Keratinocyte (primary cell): ENCODE results near the gene RAET1E. TPM values are rescaled to one million over a fixed set of nuclear protein-coding genes. Genes with fewer than 3 reads are reported as not detected.

ENCODE experiments used
- DNase-seq: peaks from one replicate; pipeline ENCODE4 v3.0.0-alpha.2; 2011; ENCODE audit warnings: low read depth, missing footprints, low spot score
- FAIRE-seq: peaks from 2 replicates; lab custom pipeline; 2011; peaks lifted over from hg19 to GRCh38; lab: Jason Lieb, UNC
- H2AFZ ChIP-seq: 2 replicates; pipeline ENCODE4 v1.6.0; 2012; ENCODE audit warnings: low read length, control low read depth, inconsistent platforms; ENCODE audit not compliant: control insufficient read depth
- H3K27ac ChIP-seq: 2 replicates; pipeline ENCODE4 v1.5.1; 2011; ENCODE audit warnings: low read length; ENCODE audit not compliant: control insufficient read depth, insufficient read depth
- H3K27me3 ChIP-seq: 3 replicates; pipeline ENCODE4 v1.6.0; 2011; ENCODE audit warnings: low read length; ENCODE audit not compliant: control insufficient read depth, insufficient read depth; ENCODE audit errors: extremely low read depth
- H3K36me3 ChIP-seq, 2 experiments: 2 replicates in 1 of 2; 3 replicates in 1 of 2; pipeline ENCODE4 v1.5.1; 2011; ENCODE audit warnings: low read length in 2 of 2, mild to moderate bottlenecking in 1 of 2; ENCODE audit not compliant: control insufficient read depth in 2 of 2, insufficient read depth in 2 of 2; ENCODE audit errors: extremely low read depth in 1 of 2
- H3K4me1 ChIP-seq: 3 replicates; pipeline ENCODE4 v1.5.1; 2011; ENCODE audit warnings: low read length; ENCODE audit not compliant: control insufficient read depth, insufficient read depth; ENCODE audit errors: extremely low read depth
- H3K4me2 ChIP-seq: 3 replicates; pipeline ENCODE4 v1.6.0; 2011; ENCODE audit warnings: low read depth, low read length; ENCODE audit not compliant: control insufficient read depth, insufficient read depth; ENCODE audit errors: extremely low read depth
- H3K4me3 ChIP-seq, 3 experiments: fragments of 200-600 bp in 1 of 3; sonication (generic) in 1 of 3; 2 replicates in 2 of 3; 3 replicates in 1 of 3; pipeline ENCODE4 v1.5.1; 2011 to 2016; ENCODE audit warnings: low read length in 3 of 3, mild to moderate bottlenecking in 3 of 3, control low read depth in 2 of 3, inconsistent platforms in 1 of 3, low read depth in 1 of 3, mixed read lengths in 1 of 3, mixed run types in 1 of 3, moderate library complexity in 1 of 3; ENCODE audit not compliant: control insufficient read depth in 2 of 3, insufficient read depth in 2 of 3; ENCODE audit errors: extremely low read depth in 1 of 3
- H3K79me2 ChIP-seq: 2 replicates; pipeline ENCODE4 v1.6.0; 2012; ENCODE audit warnings: low read length; ENCODE audit not compliant: control insufficient read depth, insufficient read depth
- H3K9ac ChIP-seq: 3 replicates; pipeline ENCODE4 v1.6.0; 2011; ENCODE audit warnings: low read length; ENCODE audit not compliant: control insufficient read depth, insufficient read depth; ENCODE audit errors: extremely low read depth
- H3K9me1 ChIP-seq: 3 replicates; pipeline ENCODE4 v1.6.0; 2011; ENCODE audit warnings: low read length; ENCODE audit not compliant: control insufficient read depth, insufficient read depth; ENCODE audit errors: extremely low read depth
- H3K9me3 ChIP-seq: 2 replicates; pipeline ENCODE4 v1.5.1; 2012; ENCODE audit warnings: low read depth, low read length; ENCODE audit not compliant: control insufficient read depth
- H4K20me1 ChIP-seq: 3 replicates; pipeline ENCODE4 v1.6.0; 2011; ENCODE audit warnings: low read length; ENCODE audit not compliant: control insufficient read depth, insufficient read depth; ENCODE audit errors: extremely low read depth
- EZH2 ChIP-seq: IDR thresholded peaks from one replicate; pipeline ENCODE4 v1.6.1; 2012; ENCODE audit warnings: inconsistent platforms, mild to moderate bottlenecking, low read length, moderate library complexity
- dilution Hi-C: fragments of 300-500 bp; cut with MboI; formaldehyde crosslinking; loops from one replicate; pipeline ENCODE4 v1.7.0; 2020; ENCODE audit warnings: low sequenced_read_pairs; ENCODE audit not compliant: extremely low pct_ligation_motif_present
- polyA plus RNA-seq, 5 experiments: library from polyadenylated mRNA; depleted of rRNA in 3 of 5; stranded (reverse) in 3 of 5; stranded (forward) in 1 of 5; unstranded in 1 of 5; fragments of >200 nt; gene quantifications; 1 replicate in 1 of 5; 2 replicates in 3 of 5; 3 replicates in 1 of 5; pipeline versions ENCODE4 v1.2.1 to v1.2.3, GENCODE V29; 2011 to 2012; ENCODE audit warnings: missing spikeins in 2 of 5, low read depth in 1 of 5, low replicate concordance in 1 of 5
- TF ChIP-seq, protein P1 (sequence below), 3 experiments: IDR thresholded peaks in 1 of 3; conservative IDR thresholded peaks in 1 of 3; optimal IDR thresholded peaks in 1 of 3; 2 replicates in 2 of 3; 3 replicates in 1 of 3; pipeline versions ENCODE3 to v1.5.1; 2011; ENCODE audit warnings: low read length in 3 of 3, mild to moderate bottlenecking in 3 of 3, moderate library complexity in 2 of 3, control low read depth in 1 of 3, inconsistent platforms in 1 of 3; ENCODE audit not compliant: insufficient read depth in 2 of 3; ENCODE audit errors: extremely low read depth in 1 of 3

Gene RAET1E
- polyA plus RNA-seq, 1 donor (not counting 4 experiments of a cell fraction or from before 2014, with no cell fraction given), result 14.0 TPM

DNA sequence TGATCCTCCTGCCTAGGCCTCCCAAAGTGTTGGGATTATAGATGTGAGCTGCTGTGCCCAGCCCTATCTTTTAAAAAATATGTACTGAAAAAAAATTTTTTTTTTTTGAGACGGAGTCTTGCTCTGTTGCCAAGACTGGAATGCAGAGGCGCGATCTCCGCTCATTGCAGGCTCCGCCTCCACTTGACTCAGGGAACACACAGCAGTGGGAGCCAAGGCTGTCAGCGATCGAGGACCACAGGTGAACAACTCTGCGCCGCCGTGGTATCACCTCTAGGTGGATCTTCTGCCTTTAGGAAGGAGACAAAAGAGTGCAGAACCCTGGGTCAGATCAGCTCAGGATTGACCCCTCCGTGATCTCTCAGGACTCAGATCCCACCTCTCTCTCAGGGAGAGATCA, 13.7 kb downstream of the RAET1E start:
- Histone ChIP-seq H3K9me3 (no peaks in the 10 kb centered on the region), H3K27ac (no peak overlapping the region), H3K4me3 (peak overlapping the region in 1 of 3 experiments; percentile 11), H4K20me1 (no peaks in the 10 kb centered on the region), H3K27me3 (no peaks in the 10 kb centered on the region), H3K9ac (peak overlapping the region; percentile 23), H3K4me1 (peaks cover 44% of the 10 kb centered on the region), H2AFZ (peak overlapping the region; percentile 25), H3K4me2 (peak overlapping the region; percentile 70), H3K9me1 (no peaks in the 10 kb centered on the region), H3K79me2 (no peaks in the 10 kb centered on the region), H3K36me3 (no peaks in the 10 kb centered on the region)
- DNase-seq, result no peak
- dilution Hi-C loops, result no loop called here
- TF ChIP-seq, protein P1, sequence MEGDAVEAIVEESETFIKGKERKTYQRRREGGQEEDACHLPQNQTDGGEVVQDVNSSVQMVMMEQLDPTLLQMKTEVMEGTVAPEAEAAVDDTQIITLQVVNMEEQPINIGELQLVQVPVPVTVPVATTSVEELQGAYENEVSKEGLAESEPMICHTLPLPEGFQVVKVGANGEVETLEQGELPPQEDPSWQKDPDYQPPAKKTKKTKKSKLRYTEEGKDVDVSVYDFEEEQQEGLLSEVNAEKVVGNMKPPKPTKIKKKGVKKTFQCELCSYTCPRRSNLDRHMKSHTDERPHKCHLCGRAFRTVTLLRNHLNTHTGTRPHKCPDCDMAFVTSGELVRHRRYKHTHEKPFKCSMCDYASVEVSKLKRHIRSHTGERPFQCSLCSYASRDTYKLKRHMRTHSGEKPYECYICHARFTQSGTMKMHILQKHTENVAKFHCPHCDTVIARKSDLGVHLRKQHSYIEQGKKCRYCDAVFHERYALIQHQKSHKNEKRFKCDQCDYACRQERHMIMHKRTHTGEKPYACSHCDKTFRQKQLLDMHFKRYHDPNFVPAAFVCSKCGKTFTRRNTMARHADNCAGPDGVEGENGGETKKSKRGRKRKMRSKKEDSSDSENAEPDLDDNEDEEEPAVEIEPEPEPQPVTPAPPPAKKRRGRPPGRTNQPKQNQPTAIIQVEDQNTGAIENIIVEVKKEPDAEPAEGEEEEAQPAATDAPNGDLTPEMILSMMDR (optimal IDR thresholded peaks at IDR 0.05 in 1 of 3, IDR thresholded peaks at IDR 0.05 in 1 of 3, conservative IDR thresholded peaks at IDR 0.05 in 1 of 3; ENCODE audit: extremely low read depth in 1 of 3, insufficient read depth in 2 of 3, low read length in 3 of 3), result peak in 2 of 3 experiments; percentile 38 to 40
- no peak for TF ChIP-seq EZH2
- peak; percentile 85 for FAIRE-seq

DNA sequence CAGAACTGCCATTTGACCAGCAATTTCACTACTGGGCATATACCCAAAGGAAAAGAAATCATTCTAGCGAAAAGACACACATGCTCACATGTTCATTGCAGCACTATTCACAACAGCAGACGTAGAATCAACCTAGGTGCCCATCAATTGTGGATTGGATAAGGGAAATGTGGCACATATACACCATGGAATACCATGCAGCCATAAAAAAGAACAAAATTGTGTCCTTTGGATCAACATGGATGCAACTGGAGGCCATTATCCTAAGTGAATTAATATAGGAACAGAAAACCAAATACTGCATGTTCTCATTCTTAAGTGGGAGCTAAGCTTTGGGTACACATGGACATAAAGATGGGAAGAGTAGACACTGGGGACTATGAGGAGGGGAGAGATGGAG, 16.1 kb downstream of the RAET1E start:
- no peak overlapping the region for H3K4me3 ChIP-seq
- dilution Hi-C loops, result no loop called here
- no peaks in the 10 kb centered on the region for H3K79me2 ChIP-seq
- H3K4me2 ChIP-seq, result no peak overlapping the region
- H4K20me1 ChIP-seq, result no peaks in the 10 kb centered on the region
- FAIRE-seq, result no peak
- no peak overlapping the region for H3K9ac ChIP-seq
- DNase-seq, result no peak
- H2AFZ ChIP-seq, result no peak overlapping the region
- H3K27ac ChIP-seq, result no peak overlapping the region
- H3K4me1 ChIP-seq, result peaks cover 22% of the 10 kb centered on the region
- H3K36me3 ChIP-seq, result no peaks in the 10 kb centered on the region
- no peaks in the 10 kb centered on the region for H3K9me3 ChIP-seq
- TF ChIP-seq, protein P1 (optimal IDR thresholded peaks at IDR 0.05 in 1 of 3, IDR thresholded peaks at IDR 0.05 in 1 of 3, conservative IDR thresholded peaks at IDR 0.05 in 1 of 3; ENCODE audit: extremely low read depth in 1 of 3, insufficient read depth in 2 of 3, low read length in 3 of 3), result no peak
- no peak for TF ChIP-seq EZH2
- H3K9me1 ChIP-seq, result no peaks in the 10 kb centered on the region
- no peaks in the 10 kb centered on the region for H3K27me3 ChIP-seq
